K562 (cell line): ENCODE measurements around the gene CHD2. TPM values are rescaled to one million over a fixed set of nuclear protein-coding genes. Genes with fewer than 3 reads are reported as not detected.
A peak's percentile ranks its signal among the peaks of the same experiment; 100 is the strongest.

Source experiments
- AFF1 ChIP-seq, 2 experiments: fragments of 450-650 bp; IDR thresholded peaks; 2 replicates each; pipeline ENCODE4 v1.6.1; 2018; ENCODE audit warnings: mild to moderate bottlenecking in 2 of 2, low read depth in 1 of 2; ENCODE audit not compliant: partially characterized antibody in 2 of 2
- ATF3 ChIP-seq, 2 experiments: fragments of 450-650 bp in 1 of 2; sonication (generic) in 1 of 2; formaldehyde crosslinking in 1 of 2; IDR thresholded peaks in 1 of 2; conservative IDR thresholded peaks in 1 of 2; 2 replicates each; pipeline versions ENCODE4 v1.6.1 to v1.8.1; 2016 to 2023; ENCODE audit warnings: mild to moderate bottlenecking in 2 of 2, moderate library complexity in 2 of 2, inconsistent platforms in 1 of 2, missing genetic modification reagents in 1 of 2
- ATF7 ChIP-seq: fragments of 450-650 bp; IDR thresholded peaks from 2 replicates; pipeline ENCODE4 v1.7.1; 2014; ENCODE audit warnings: mild to moderate bottlenecking, moderate library complexity
- BCLAF1 ChIP-seq, 2 experiments: fragments of 450-650 bp in 1 of 2; IDR thresholded peaks; 2 replicates each; pipeline ENCODE4 v1.6.1; 2011 to 2017; ENCODE audit warnings: low read depth in 2 of 2, antibody characterized with exemption in 1 of 2, borderline replicate concordance in 1 of 2, low read length in 1 of 2, mild to moderate bottlenecking in 1 of 2, mixed read lengths in 1 of 2; ENCODE audit not compliant: control insufficient read depth in 1 of 2
- CXXC5 ChIP-seq: fragments of 250-450 bp; sonication (Bioruptor Pico); IDR thresholded peaks from 2 replicates; pipeline ENCODE4 v1.8.0; 2022; ENCODE audit warnings: inconsistent platforms, mild to moderate bottlenecking, moderate library complexity
- E4F1 ChIP-seq: fragments of 250-450 bp; sonication (Bioruptor Pico); IDR thresholded peaks from 2 replicates; pipeline ENCODE4 v1.5.0; 2021; ENCODE audit warnings: mild to moderate bottlenecking, borderline replicate concordance
- NRF1 ChIP-seq, 2 experiments: fragments of 450-650 bp; IDR thresholded peaks in 1 of 2; conservative IDR thresholded peaks in 1 of 2; 2 replicates each; pipeline ENCODE4 v1.6.1; 2014; ENCODE audit warnings: mild to moderate bottlenecking in 2 of 2
- PML ChIP-seq: IDR thresholded peaks from 2 replicates; pipeline ENCODE4 v1.6.1; 2012; ENCODE audit warnings: low read length, inconsistent platforms
- SRF ChIP-seq, 2 experiments: fragments of 250-450, 450-650 bp in 1 of 2; sonication (Bioruptor Pico) in 1 of 2; sonication (generic) in 1 of 2; formaldehyde crosslinking; IDR thresholded peaks; 2 replicates each; pipeline versions ENCODE4 v1.5.0 to v1.5.1; 2020 to 2022; ENCODE audit warnings: mild to moderate bottlenecking in 1 of 2, missing genetic modification reagents in 1 of 2
- ZBTB34 ChIP-seq: fragments of 250-450 bp; sonication (Bioruptor Pico); IDR thresholded peaks from 2 replicates; pipeline ENCODE4 v1.8.0; 2021; ENCODE audit warnings: mild to moderate bottlenecking, moderate library complexity
- ZBTB7A ChIP-seq: IDR thresholded peaks from 2 replicates; pipeline ENCODE4 v1.6.1; 2011; ENCODE audit warnings: low read depth, mild to moderate bottlenecking, low read length, moderate library complexity, borderline replicate concordance; ENCODE audit not compliant: control insufficient read depth
- polyA plus RNA-seq, 8 experiments: library from polyadenylated mRNA; depleted of rRNA in 4 of 8; stranded (reverse) in 5 of 8; unstranded in 3 of 8; fragments of >200 nt; fragmentation: Nextera tagmentation in 2 of 8; fragmentation: Illumina TruSeq in 1 of 8; extraction: Ambion mirVana in 2 of 8; extraction: Trizol in 1 of 8; gene quantifications; 2 replicates each; pipeline versions ENCODE4 v1.2.1 to v1.2.3, GENCODE V29; 2011 to 2014; ENCODE audit warnings: inconsistent platforms in 1 of 8, missing spikeins in 1 of 8
- total RNA-seq, 7 experiments: library from RNA; depleted of rRNA in 6 of 7; stranded (reverse); fragments of >200 nt in 6 of 7; fragmentation: Illumina TruSeq in 2 of 7; extraction: Trizol in 2 of 7; gene quantifications; 2 replicates each; pipeline versions ENCODE4 v1.2.1 to v1.2.3, GENCODE V29; 2011 to 2021; ENCODE audit warnings: low replicate concordance in 1 of 7

The CHD2 gene
- total and polyA plus RNA-seq, 9 of the 15 experiments (the other 6 are each of a cell fraction or from before 2014, with no cell fraction given): 38.9 to 70.8 (median 56.2) TPM

GRCh38 chr15:92902737-92903593 lies 2.8 kb downstream of the CHD2 start (continued):
- no peak for TF ChIP-seq E4F1
- no peak for TF ChIP-seq ZBTB7A
- TF ChIP-seq NRF1 (conservative IDR thresholded peaks at IDR 0.05 in 1 of 2, IDR thresholded peaks at IDR 0.05 in 1 of 2): no peak
- TF ChIP-seq AFF1 (IDR thresholded peaks at IDR 0.05; ENCODE audit: low read depth in 1 of 2, partially characterized antibody in 2 of 2): peak; percentile 15 to 28
- no peak for TF ChIP-seq SRF (CRISPR knock-in tag; IDR thresholded peaks at IDR 0.05)
- no peak for TF ChIP-seq ZBTB34 (CRISPR knock-in tag)
- TF ChIP-seq PML: 0 out of 2 replicates have a peak, but pooled peaks have one; percentile 18
- peak; percentile 70; the same call in 1 of the 2 replicates for TF ChIP-seq ATF7
- TF ChIP-seq CXXC5 (CRISPR knock-in tag): no peak
- TF ChIP-seq ATF3 (IDR thresholded peaks at IDR 0.05): peak; percentile 75
- no peak for TF ChIP-seq ATF3 (CRISPR knock-in tag; conservative IDR thresholded peaks at IDR 0.05)
- TF ChIP-seq BCLAF1 (IDR thresholded peaks at IDR 0.05; ENCODE audit: borderline replicate concordance in 1 of 2, control insufficient read depth in 1 of 2, low read depth in 2 of 2, low read length in 1 of 2): no peak
